ENCODE results near the gene PDXDC1.
"Not testable (repeated sequence)": the region's sequence is repeated elsewhere in the genome, so short reads cannot be mapped to it uniquely, and the experiment has no call there.

GRCh38 chr16:15148831-15149230 is 174.0 kb downstream of the PDXDC1 start:
- not testable (repeated sequence) for TF ChIP-seq POLR2AphosphoS5 (IDR thresholded peaks at IDR 0.05; ENCODE audit: borderline replicate concordance, low read depth, low read length); EZH2 (IDR thresholded peaks at IDR 0.05); FOXP2 (optimal IDR thresholded peaks at IDR 0.05; ENCODE audit: control extremely low read depth, extremely low read length, insufficient read depth)

Data from SK-N-MC (cell line).